Measurements from ENCODE around the gene PCSK7. TPM values are rescaled to one million over a fixed set of nuclear protein-coding genes. Genes with fewer than 3 reads are reported as not detected.

Gene PCSK7
- total RNA-seq, 1 experiment from 2014 or later = 30.0 TPM

GRCh38 chr11:117154468-117154867 lies 77.4 kb downstream of the PCSK7 start:
- peaks cover 21 to 24% of the 10 kb centered on the region in 2 experiments; a peak in 3 of 4 replicates for H3K36me3 ChIP-seq (ENCODE audit: control insufficient read depth in 1 of 2, insufficient read depth in 2 of 2, low read length in 2 of 2)
- H3K27me3 ChIP-seq (ENCODE audit: insufficient read depth, low read length) = no peaks in the 10 kb centered on the region
- H3K4me1 ChIP-seq (ENCODE audit: control insufficient read depth in 1 of 2, insufficient read depth in 2 of 2, low read length in 2 of 2) = peaks cover 0 to 3% of the 10 kb centered on the region in 2 experiments; a peak in 2 of 4 replicates
- no peak for DNase-seq (ENCODE audit: low read depth, low spot score)
- H3K9me2 ChIP-seq (ENCODE audit: insufficient read depth) = no peaks in the 10 kb centered on the region
- no peak overlapping the region for H3K9ac ChIP-seq (ENCODE audit: low read length)
- intact Hi-C loops (cut with micrococcal nuclease) = no loop called here
- no peak overlapping the region for H3K27ac ChIP-seq (ENCODE audit: low read depth, low read length)
- ChIA-PET RAD21 (ENCODE audit: low non-redundant PET in 1 of 2, low total read pairs in 2 of 2, uncharacterized antibody in 2 of 2, unreplicated experiment in 2 of 2) (no interaction called here), POLR2A (interaction anchor here (1.3 kb wide), 1 partner anchor 9 kb away, joined by 3 read pairs; no protein-coding TSS in a partner anchor), CTCF (no interaction called here)
- no peak for TF ChIP-seq POLR2A (IDR thresholded peaks at IDR 0.05; ENCODE audit: borderline replicate concordance, extremely low read depth, insufficient read depth, insufficient read length)
- no peak for TF ChIP-seq EZH2 (IDR thresholded peaks at IDR 0.05)
- no peak for TF ChIP-seq EGR1 (IDR thresholded peaks at IDR 0.05; ENCODE audit: low read depth)
- TF ChIP-seq TCF7L2 (IDR thresholded peaks at IDR 0.05; ENCODE audit: borderline replicate concordance, extremely low read depth, insufficient read depth, insufficient read length) = no peak
- TF ChIP-seq ZNF274 (IDR thresholded peaks at IDR 0.05; ENCODE audit: low read depth, low read length) = no peak
- no peak for TF ChIP-seq REST (IDR thresholded peaks at IDR 0.05; ENCODE audit: low read depth)
- TF ChIP-seq SIN3A (IDR thresholded peaks at IDR 0.05; ENCODE audit: low read depth) = no peak
- no peak for TF ChIP-seq EZH2phosphoT487 (IDR thresholded peaks at IDR 0.05; ENCODE audit: borderline replicate concordance)
- no peak for TF ChIP-seq SP1 (IDR thresholded peaks at IDR 0.05; ENCODE audit: low read depth)
- TF ChIP-seq YY1 (IDR thresholded peaks at IDR 0.05; ENCODE audit: extremely low read depth, insufficient replicate concordance, low read depth, low read length) = no peak
- no peak for TF ChIP-seq CTCF (IDR thresholded peaks at IDR 0.05 in 2 of 3, conservative IDR thresholded peaks at IDR 0.05 in 1 of 3; ENCODE audit: borderline replicate concordance in 1 of 3, insufficient read depth in 1 of 3, low read depth in 2 of 3, low read length in 2 of 3)
- TF ChIP-seq SRF (IDR thresholded peaks at IDR 0.05; ENCODE audit: low read depth) = no peak
- no peak for TF ChIP-seq CBX3 (IDR thresholded peaks at IDR 0.05; ENCODE audit: low read depth)
- TF ChIP-seq ATF3 (IDR thresholded peaks at IDR 0.05) = no peak
- no peak for TF ChIP-seq RAD21 (IDR thresholded peaks at IDR 0.05; ENCODE audit: low read depth)
- TF ChIP-seq JUND (IDR thresholded peaks at IDR 0.05) = no peak
- no peak for TF ChIP-seq ELF1 (IDR thresholded peaks at IDR 0.05; ENCODE audit: borderline replicate concordance, low read depth)
- no peak for TF ChIP-seq CEBPB (IDR thresholded peaks at IDR 0.05; ENCODE audit: low read depth)
- no peak overlapping the region for H3K4me2 ChIP-seq (ENCODE audit: low read length)
- no peaks in the 10 kb centered on the region for H3K9me3 ChIP-seq (ENCODE audit: control insufficient read depth in 1 of 2, insufficient read depth in 1 of 2, low read depth in 1 of 2, low read length in 2 of 2)
- ATAC-seq = no peak
- no TSS peak for BruUV-seq (replicated peaks)
- H3K4me3 ChIP-seq (replicated peaks in 1 of 2; ENCODE audit: low read depth in 1 of 2, low read length in 2 of 2) = no peak overlapping the region
- 0 out of 2 replicates have a peak, but pooled peaks cover 11% of the 10 kb centered on the region for H4K20me1 ChIP-seq (ENCODE audit: insufficient read depth)
- H3K79me2 ChIP-seq (ENCODE audit: insufficient read depth, low read length) = peaks cover 100% of the 10 kb centered on the region
- H2AFZ ChIP-seq (ENCODE audit: low read depth, low read length, poor library complexity, severe bottlenecking) = no peak overlapping the region
